Liver (tissue), 3 donors: ENCODE results near the gene NKD1.

ENCODE experiments used
- CTCF ChIP-seq: fragments of 150-350 bp; IDR thresholded peaks from 2 replicates; pipeline ENCODE4 v1.5.1; 2017; ENCODE audit warnings: improper control_type of control experiment, low read depth, low read length; ENCODE audit not compliant: missing input control
- EGR1 ChIP-seq, 2 donors: IDR thresholded peaks; 2 replicates each; pipeline ENCODE4 v1.6.1; 2016 to 2018; ENCODE audit warnings: antibody characterized with exemption in 2 of 2, low read depth in 2 of 2
- GABPA ChIP-seq, 2 donors: IDR thresholded peaks in 1 of 2; conservative IDR thresholded peaks in 1 of 2; 2 replicates each; pipeline ENCODE4 v1.6.1; 2016; ENCODE audit warnings: antibody characterized with exemption in 2 of 2, mild to moderate bottlenecking in 1 of 2, moderate library complexity in 1 of 2
- JUND ChIP-seq, 2 donors: IDR thresholded peaks; 2 replicates each; pipeline ENCODE4 v1.6.1; 2016; ENCODE audit warnings: antibody characterized with exemption in 2 of 2
- MAX ChIP-seq: IDR thresholded peaks from 2 replicates; pipeline ENCODE4 v1.6.1; 2016; ENCODE audit warnings: antibody characterized with exemption
- NR2F2 ChIP-seq: IDR thresholded peaks from 2 replicates; pipeline ENCODE4 v1.6.1; 2016; ENCODE audit warnings: antibody characterized with exemption
- RAD21 ChIP-seq, 2 donors: IDR thresholded peaks; 2 replicates each; pipeline ENCODE4 v1.6.1; 2016; ENCODE audit warnings: antibody characterized with exemption in 2 of 2, mild to moderate bottlenecking in 2 of 2
- REST ChIP-seq: IDR thresholded peaks from 2 replicates; pipeline ENCODE4 v1.6.1; 2016; ENCODE audit warnings: antibody characterized with exemption, mild to moderate bottlenecking
- RXRA ChIP-seq, 2 donors: IDR thresholded peaks; 2 replicates each; pipeline ENCODE4 v1.6.1; 2017 to 2018; ENCODE audit warnings: antibody characterized with exemption in 2 of 2, mild to moderate bottlenecking in 1 of 2
- SP1 ChIP-seq: IDR thresholded peaks from 2 replicates; pipeline ENCODE4 v1.6.1; 2018; ENCODE audit warnings: antibody characterized with exemption, mild to moderate bottlenecking
- TAF1 ChIP-seq: conservative IDR thresholded peaks from 2 replicates; pipeline ENCODE4 v1.6.1; 2016; ENCODE audit warnings: antibody characterized with exemption, mild to moderate bottlenecking
- YY1 ChIP-seq: IDR thresholded peaks from 2 replicates; pipeline ENCODE4 v1.6.1; 2016; ENCODE audit warnings: antibody characterized with exemption, mild to moderate bottlenecking
- TF ChIP-seq, protein P1 (sequence below): IDR thresholded peaks from 2 replicates; pipeline ENCODE4 v1.6.1; 2016; ENCODE audit warnings: antibody characterized with exemption
- TF ChIP-seq, protein P2 (sequence below): IDR thresholded peaks from 2 replicates; pipeline ENCODE4 v1.6.1; 2016; ENCODE audit warnings: antibody characterized with exemption
- donor health status: healthy.
- donor health status: healthy.

- TF ChIP-seq CTCF (no peak), REST (no peak), TAF1 (no peak), JUND (IDR thresholded peaks at IDR 0.05) (no peak), MAX (no peak), RAD21 (IDR thresholded peaks at IDR 0.05) (no peak), GABPA (IDR thresholded peaks at IDR 0.05 in 1 of 2, conservative IDR thresholded peaks at IDR 0.05 in 1 of 2) (no peak), EGR1 (IDR thresholded peaks at IDR 0.05; ENCODE audit: low read depth in 2 of 2) (no peak), YY1 (no peak), SP1 (no peak), NR2F2 (no peak), RXRA (IDR thresholded peaks at IDR 0.05) (no peak)
- TF ChIP-seq, protein P1, sequence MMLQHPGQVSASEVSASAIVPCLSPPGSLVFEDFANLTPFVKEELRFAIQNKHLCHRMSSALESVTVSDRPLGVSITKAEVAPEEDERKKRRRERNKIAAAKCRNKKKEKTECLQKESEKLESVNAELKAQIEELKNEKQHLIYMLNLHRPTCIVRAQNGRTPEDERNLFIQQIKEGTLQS, result no peak
- TF ChIP-seq, protein P2, sequence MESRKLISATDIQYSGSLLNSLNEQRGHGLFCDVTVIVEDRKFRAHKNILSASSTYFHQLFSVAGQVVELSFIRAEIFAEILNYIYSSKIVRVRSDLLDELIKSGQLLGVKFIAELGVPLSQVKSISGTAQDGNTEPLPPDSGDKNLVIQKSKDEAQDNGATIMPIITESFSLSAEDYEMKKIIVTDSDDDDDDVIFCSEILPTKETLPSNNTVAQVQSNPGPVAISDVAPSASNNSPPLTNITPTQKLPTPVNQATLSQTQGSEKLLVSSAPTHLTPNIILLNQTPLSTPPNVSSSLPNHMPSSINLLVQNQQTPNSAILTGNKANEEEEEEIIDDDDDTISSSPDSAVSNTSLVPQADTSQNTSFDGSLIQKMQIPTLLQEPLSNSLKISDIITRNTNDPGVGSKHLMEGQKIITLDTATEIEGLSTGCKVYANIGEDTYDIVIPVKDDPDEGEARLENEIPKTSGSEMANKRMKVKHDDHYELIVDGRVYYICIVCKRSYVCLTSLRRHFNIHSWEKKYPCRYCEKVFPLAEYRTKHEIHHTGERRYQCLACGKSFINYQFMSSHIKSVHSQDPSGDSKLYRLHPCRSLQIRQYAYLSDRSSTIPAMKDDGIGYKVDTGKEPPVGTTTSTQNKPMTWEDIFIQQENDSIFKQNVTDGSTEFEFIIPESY, result no peak
Measured at GRCh38 chr16:50560903-50561863, 13.0 kb downstream of the NKD1 start.
